SK-N-SH treated with all-trans-retinoic acid at 6 μM for 48 hours (cell line): Measurements from ENCODE around the gene DCAF15.

Experiments used
- ARNTL ChIP-seq: fragments of 450-650 bp; formaldehyde crosslinking; IDR thresholded peaks from 2 replicates; pipeline ENCODE4 v1.5.0; 2020; ENCODE audit warnings: low read depth, mild to moderate bottlenecking, moderate library complexity, borderline replicate concordance
- BACH2 ChIP-seq: fragments of 250-450 bp; sonication (Bioruptor Pico); IDR thresholded peaks from 2 replicates; pipeline ENCODE4 v1.9.0; 2021; ENCODE audit warnings: mild to moderate bottlenecking, borderline replicate concordance
- ESRRG ChIP-seq: fragments of 250-450 bp; sonication (Bioruptor Pico); IDR thresholded peaks from 2 replicates; pipeline ENCODE4 v1.6.1; 2021; ENCODE audit warnings: mild to moderate bottlenecking
- RARB ChIP-seq: fragments of 250-450 bp; sonication (Bioruptor Pico); IDR thresholded peaks from 2 replicates; pipeline ENCODE4 v1.8.0; 2021; ENCODE audit warnings: mild to moderate bottlenecking, moderate library complexity
- TCF4 ChIP-seq: fragments of 250-450 bp; sonication (Bioruptor Pico); IDR thresholded peaks from 2 replicates; pipeline ENCODE4 v1.8.0; 2021; ENCODE audit warnings: mild to moderate bottlenecking, moderate library complexity, borderline replicate concordance
- ZC3H10 ChIP-seq: fragments of 250-450 bp; sonication (Bioruptor Pico); IDR thresholded peaks from 2 replicates; pipeline ENCODE4 v1.5.1; 2021; ENCODE audit warnings: mild to moderate bottlenecking, moderate library complexity
- ZFP3 ChIP-seq: fragments of 250-450 bp; sonication (Bioruptor Pico); IDR thresholded peaks from 2 replicates; pipeline ENCODE4 v1.5.0; 2020; ENCODE audit warnings: mild to moderate bottlenecking, moderate library complexity
- ZFP30 ChIP-seq: fragments of 450-650 bp; formaldehyde crosslinking; IDR thresholded peaks from 2 replicates; pipeline ENCODE4 v1.5.0; 2022; ENCODE audit warnings: mild to moderate bottlenecking, moderate library complexity
- TF ChIP-seq, protein P1 (sequence below): fragments of 250-450 bp; sonication (Bioruptor Pico); IDR thresholded peaks from 2 replicates; pipeline ENCODE4 v1.5.1; 2020; ENCODE audit warnings: low read depth, mild to moderate bottlenecking, moderate library complexity
- TF ChIP-seq, protein P2 (sequence below): fragments of 250-450 bp; sonication (Bioruptor Pico); IDR thresholded peaks from 2 replicates; pipeline ENCODE4 v1.8.0; 2020; ENCODE audit warnings: mild to moderate bottlenecking, moderate library complexity, borderline replicate concordance
- TF ChIP-seq, protein P3 (sequence below): fragments of 250-450 bp; sonication (Bioruptor Pico); IDR thresholded peaks from 2 replicates; pipeline ENCODE4 v1.8.0; 2021; ENCODE audit warnings: low read depth, mild to moderate bottlenecking, moderate library complexity, borderline replicate concordance

DNA sequence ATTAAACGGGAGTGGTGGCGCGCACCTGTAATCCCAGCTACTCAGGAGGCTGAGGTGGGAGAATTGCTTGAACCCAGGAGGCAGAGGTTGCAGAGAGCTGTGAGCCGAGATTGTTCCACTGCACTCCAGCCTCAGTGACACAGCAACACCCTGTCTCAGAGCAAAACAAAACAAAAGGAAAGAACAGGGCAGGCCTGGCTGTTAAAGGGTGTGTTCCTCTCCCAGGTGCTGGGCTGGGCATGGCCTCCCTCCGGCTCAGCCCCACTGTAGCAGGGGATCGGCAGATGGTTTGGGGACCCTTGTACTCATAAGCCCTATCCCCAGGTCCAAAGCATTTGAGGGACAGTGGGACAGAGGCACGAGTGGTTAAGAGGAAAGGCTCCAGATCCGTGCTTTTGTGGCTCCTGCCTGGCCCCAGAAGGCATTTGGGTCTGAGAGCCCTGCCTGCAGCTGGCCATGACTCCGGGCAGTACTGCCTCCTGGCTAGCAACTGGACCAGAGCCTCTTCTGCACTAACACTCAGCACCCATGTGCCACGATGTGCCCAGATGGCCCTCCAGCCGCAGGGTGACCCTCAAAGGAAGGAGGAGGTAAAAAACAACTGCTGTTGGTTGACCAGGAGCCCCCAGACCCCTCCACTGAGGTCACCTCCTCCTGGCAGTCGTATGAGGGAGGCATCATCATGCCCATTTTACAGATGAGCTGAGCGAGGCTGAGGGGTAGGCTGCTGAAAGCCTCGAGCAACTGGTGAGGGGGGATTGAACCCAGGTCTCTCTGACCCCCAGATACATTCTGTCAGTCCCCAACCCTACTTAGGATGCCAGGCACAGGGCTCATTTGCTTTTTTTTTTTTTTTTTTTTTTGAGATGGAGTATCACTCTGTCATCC is 43.8 kb downstream of the DCAF15 start:
- TF ChIP-seq RARB (CRISPR knock-in tag) (no peak), ESRRG (CRISPR knock-in tag) (no peak), ZC3H10 (CRISPR knock-in tag) (no peak), ARNTL (CRISPR knock-in tag) (no peak), ZFP30 (CRISPR knock-in tag) (no peak), BACH2 (CRISPR knock-in tag) (no peak), ZFP3 (CRISPR knock-in tag) (no peak), TCF4 (CRISPR knock-in tag) (no peak)
- TF ChIP-seq, protein P1, sequence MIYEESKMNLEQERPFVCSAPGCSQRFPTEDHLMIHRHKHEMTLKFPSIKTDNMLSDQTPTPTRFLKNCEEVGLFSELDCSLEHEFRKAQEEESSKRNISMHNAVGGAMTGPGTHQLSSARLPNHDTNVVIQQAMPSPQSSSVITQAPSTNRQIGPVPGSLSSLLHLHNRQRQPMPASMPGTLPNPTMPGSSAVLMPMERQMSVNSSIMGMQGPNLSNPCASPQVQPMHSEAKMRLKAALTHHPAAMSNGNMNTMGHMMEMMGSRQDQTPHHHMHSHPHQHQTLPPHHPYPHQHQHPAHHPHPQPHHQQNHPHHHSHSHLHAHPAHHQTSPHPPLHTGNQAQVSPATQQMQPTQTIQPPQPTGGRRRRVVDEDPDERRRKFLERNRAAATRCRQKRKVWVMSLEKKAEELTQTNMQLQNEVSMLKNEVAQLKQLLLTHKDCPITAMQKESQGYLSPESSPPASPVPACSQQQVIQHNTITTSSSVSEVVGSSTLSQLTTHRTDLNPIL (CRISPR knock-in tag): no peak
- TF ChIP-seq, protein P2, sequence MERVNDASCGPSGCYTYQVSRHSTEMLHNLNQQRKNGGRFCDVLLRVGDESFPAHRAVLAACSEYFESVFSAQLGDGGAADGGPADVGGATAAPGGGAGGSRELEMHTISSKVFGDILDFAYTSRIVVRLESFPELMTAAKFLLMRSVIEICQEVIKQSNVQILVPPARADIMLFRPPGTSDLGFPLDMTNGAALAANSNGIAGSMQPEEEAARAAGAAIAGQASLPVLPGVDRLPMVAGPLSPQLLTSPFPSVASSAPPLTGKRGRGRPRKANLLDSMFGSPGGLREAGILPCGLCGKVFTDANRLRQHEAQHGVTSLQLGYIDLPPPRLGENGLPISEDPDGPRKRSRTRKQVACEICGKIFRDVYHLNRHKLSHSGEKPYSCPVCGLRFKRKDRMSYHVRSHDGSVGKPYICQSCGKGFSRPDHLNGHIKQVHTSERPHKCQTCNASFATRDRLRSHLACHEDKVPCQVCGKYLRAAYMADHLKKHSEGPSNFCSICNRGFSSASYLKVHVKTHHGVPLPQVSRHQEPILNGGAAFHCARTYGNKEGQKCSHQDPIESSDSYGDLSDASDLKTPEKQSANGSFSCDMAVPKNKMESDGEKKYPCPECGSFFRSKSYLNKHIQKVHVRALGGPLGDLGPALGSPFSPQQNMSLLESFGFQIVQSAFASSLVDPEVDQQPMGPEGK (CRISPR knock-in tag): no peak
- TF ChIP-seq, protein P3, sequence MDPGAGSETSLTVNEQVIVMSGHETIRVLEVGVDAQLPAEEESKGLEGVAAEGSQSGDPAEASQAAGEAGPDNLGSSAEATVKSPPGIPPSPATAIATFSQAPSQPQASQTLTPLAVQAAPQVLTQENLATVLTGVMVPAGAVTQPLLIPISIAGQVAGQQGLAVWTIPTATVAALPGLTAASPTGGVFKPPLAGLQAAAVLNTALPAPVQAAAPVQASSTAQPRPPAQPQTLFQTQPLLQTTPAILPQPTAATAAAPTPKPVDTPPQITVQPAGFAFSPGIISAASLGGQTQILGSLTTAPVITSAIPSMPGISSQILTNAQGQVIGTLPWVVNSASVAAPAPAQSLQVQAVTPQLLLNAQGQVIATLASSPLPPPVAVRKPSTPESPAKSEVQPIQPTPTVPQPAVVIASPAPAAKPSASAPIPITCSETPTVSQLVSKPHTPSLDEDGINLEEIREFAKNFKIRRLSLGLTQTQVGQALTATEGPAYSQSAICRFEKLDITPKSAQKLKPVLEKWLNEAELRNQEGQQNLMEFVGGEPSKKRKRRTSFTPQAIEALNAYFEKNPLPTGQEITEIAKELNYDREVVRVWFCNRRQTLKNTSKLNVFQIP: no peak
